Liver (tissue), 3 donors: ENCODE data around the gene HOXD9.

Source experiments
- GABPA ChIP-seq, 2 donors: IDR thresholded peaks in 1 of 2; conservative IDR thresholded peaks in 1 of 2; 2 replicates each; pipeline ENCODE4 v1.6.1; 2016; ENCODE audit warnings: antibody characterized with exemption in 2 of 2, mild to moderate bottlenecking in 1 of 2, moderate library complexity in 1 of 2
- RAD21 ChIP-seq, 2 donors: IDR thresholded peaks; 2 replicates each; pipeline ENCODE4 v1.6.1; 2016; ENCODE audit warnings: antibody characterized with exemption in 2 of 2, mild to moderate bottlenecking in 2 of 2
- SP1 ChIP-seq: IDR thresholded peaks from 2 replicates; pipeline ENCODE4 v1.6.1; 2018; ENCODE audit warnings: antibody characterized with exemption, mild to moderate bottlenecking
- YY1 ChIP-seq: IDR thresholded peaks from 2 replicates; pipeline ENCODE4 v1.6.1; 2016; ENCODE audit warnings: antibody characterized with exemption, mild to moderate bottlenecking
- TF ChIP-seq, protein P1 (sequence below): IDR thresholded peaks from 2 replicates; pipeline ENCODE4 v1.6.1; 2016; ENCODE audit warnings: antibody characterized with exemption
- TF ChIP-seq, protein P2 (sequence below): fragments of 150-350 bp; IDR thresholded peaks from 2 replicates; pipeline ENCODE4 v1.5.1; 2017; ENCODE audit warnings: improper control_type of control experiment, low read depth, low read length; ENCODE audit not compliant: missing input control
- donor health status: healthy.
- donor health status: healthy.

DNA sequence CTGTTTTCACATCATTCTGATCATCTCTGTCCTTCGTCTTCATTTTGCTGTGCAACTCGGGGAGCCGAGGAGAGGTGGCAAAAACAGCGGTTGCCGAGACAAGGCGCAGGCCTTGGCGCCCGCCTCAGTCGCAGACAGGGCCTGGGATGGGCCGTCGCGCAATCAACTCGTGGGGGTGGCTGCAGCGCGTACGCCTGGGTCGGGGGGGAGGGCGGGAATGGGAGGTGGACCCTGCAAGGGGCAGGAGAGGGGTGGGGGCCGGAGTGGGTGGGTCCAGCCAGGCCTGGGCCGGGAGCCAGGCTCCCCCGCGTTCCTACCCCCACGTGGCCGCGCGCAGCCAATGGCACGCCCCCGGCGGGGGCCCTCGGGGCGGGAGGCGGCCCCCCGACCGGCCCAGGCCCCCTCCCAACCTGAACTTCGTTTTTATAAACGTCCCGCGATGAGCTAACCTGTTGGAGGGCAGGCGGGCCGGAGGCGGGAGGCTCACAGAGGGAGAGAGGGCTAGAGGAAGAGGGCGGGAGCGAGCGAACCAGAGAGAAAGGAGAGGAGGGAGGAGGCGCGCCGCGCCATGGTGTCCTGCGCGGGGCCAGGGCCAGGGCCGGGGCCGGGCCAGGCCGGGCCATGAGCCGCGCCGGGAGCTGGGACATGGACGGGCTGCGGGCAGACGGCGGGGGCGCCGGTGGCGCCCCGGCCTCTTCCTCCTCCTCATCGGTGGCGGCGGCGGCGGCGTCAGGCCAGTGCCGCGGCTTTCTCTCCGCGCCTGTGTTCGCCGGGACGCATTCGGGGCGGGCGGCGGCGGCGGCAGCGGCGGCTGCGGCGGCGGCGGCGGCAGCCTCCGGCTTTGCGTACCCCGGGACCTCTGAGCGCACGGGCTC, 30.0 kb upstream of the HOXD9 start, which contains the start of gene HOXD13:
- TF ChIP-seq GABPA (IDR thresholded peaks at IDR 0.05 in 1 of 2, conservative IDR thresholded peaks at IDR 0.05 in 1 of 2) (no peak), YY1 (no peak), SP1 (no peak), RAD21 (IDR thresholded peaks at IDR 0.05) (no peak)
- TF ChIP-seq, protein P1, sequence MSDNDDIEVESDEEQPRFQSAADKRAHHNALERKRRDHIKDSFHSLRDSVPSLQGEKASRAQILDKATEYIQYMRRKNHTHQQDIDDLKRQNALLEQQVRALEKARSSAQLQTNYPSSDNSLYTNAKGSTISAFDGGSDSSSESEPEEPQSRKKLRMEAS = no peak
- TF ChIP-seq, protein P2, sequence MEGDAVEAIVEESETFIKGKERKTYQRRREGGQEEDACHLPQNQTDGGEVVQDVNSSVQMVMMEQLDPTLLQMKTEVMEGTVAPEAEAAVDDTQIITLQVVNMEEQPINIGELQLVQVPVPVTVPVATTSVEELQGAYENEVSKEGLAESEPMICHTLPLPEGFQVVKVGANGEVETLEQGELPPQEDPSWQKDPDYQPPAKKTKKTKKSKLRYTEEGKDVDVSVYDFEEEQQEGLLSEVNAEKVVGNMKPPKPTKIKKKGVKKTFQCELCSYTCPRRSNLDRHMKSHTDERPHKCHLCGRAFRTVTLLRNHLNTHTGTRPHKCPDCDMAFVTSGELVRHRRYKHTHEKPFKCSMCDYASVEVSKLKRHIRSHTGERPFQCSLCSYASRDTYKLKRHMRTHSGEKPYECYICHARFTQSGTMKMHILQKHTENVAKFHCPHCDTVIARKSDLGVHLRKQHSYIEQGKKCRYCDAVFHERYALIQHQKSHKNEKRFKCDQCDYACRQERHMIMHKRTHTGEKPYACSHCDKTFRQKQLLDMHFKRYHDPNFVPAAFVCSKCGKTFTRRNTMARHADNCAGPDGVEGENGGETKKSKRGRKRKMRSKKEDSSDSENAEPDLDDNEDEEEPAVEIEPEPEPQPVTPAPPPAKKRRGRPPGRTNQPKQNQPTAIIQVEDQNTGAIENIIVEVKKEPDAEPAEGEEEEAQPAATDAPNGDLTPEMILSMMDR = no peak
